ENCODE results near the gene HECTD4. TPM values are rescaled to one million over a fixed set of nuclear protein-coding genes. Genes with fewer than 3 reads are reported as not detected.
A peak's percentile ranks its signal among the peaks of the same experiment; 100 is the strongest.

The HECTD4 gene
- total RNA-seq, 1 donor from 2014 or later = 49.4 TPM

GRCh38 chr12:112308652-112309051 is 73.6 kb downstream of the HECTD4 start:
- H3K36me3 Mint-ChIP-seq (ENCODE audit: low read depth) = peaks cover 10% of the 10 kb centered on the region
- no peak for TF ChIP-seq CTCF (conservative IDR thresholded peaks at IDR 0.05)
- peaks cover 6% of the 10 kb centered on the region for H3K4me1 Mint-ChIP-seq
- no peaks in the 10 kb centered on the region for H3K9me3 Mint-ChIP-seq
- DNase-seq (ENCODE audit: low read depth, low spot score) = no peak
- no peaks in the 10 kb centered on the region for H3K27me3 Mint-ChIP-seq (ENCODE audit: low read depth)
- no peak overlapping the region for H3K4me3 Mint-ChIP-seq
- no peak overlapping the region for H3K27ac Mint-ChIP-seq (ENCODE audit: unreplicated experiment)

- Mint-ChIP-seq H3K9me3 (no peaks in the 10 kb centered on the region), H3K27ac (ENCODE audit: unreplicated experiment) (no peak overlapping the region), H3K4me3 (no peak overlapping the region), H3K36me3 (ENCODE audit: low read depth) (peaks cover 10% of the 10 kb centered on the region), H3K27me3 (ENCODE audit: low read depth) (no peaks in the 10 kb centered on the region), H3K4me1 (peaks cover 6% of the 10 kb centered on the region)
- DNase-seq (ENCODE audit: low read depth, low spot score) = no peak
- no peak for TF ChIP-seq CTCF (conservative IDR thresholded peaks at IDR 0.05)
Measured at GRCh38 chr12:112308161-112308560, 74.1 kb downstream of the HECTD4 start.

GRCh38 chr12:112307317-112308011 is 74.8 kb downstream of the HECTD4 start:
- no peaks in the 10 kb centered on the region for H3K27me3 Mint-ChIP-seq (ENCODE audit: low read depth)
- no peaks in the 10 kb centered on the region for H3K9me3 Mint-ChIP-seq
- DNase-seq (ENCODE audit: low read depth, low spot score) = no peak
- H3K4me3 Mint-ChIP-seq = no peak overlapping the region
- TF ChIP-seq CTCF (conservative IDR thresholded peaks at IDR 0.05) = no peak
- H3K36me3 Mint-ChIP-seq (ENCODE audit: low read depth) = peaks cover 10% of the 10 kb centered on the region
- peaks cover 6% of the 10 kb centered on the region for H3K4me1 Mint-ChIP-seq
- H3K27ac Mint-ChIP-seq (ENCODE audit: unreplicated experiment) = no peak overlapping the region

GRCh38 chr12:112305951-112306350 is 76.3 kb downstream of the HECTD4 start:
- TF ChIP-seq CTCF (conservative IDR thresholded peaks at IDR 0.05) = no peak
- H3K4me3 Mint-ChIP-seq = no peak overlapping the region
- H3K27me3 Mint-ChIP-seq (ENCODE audit: low read depth) = no peaks in the 10 kb centered on the region
- peaks cover 6% of the 10 kb centered on the region for H3K4me1 Mint-ChIP-seq
- no peak for DNase-seq (ENCODE audit: low read depth, low spot score)
- H3K9me3 Mint-ChIP-seq = no peaks in the 10 kb centered on the region
- peaks cover 10% of the 10 kb centered on the region for H3K36me3 Mint-ChIP-seq (ENCODE audit: low read depth)
- no peak overlapping the region for H3K27ac Mint-ChIP-seq (ENCODE audit: unreplicated experiment)

GRCh38 chr12:112304436-112304835 is 77.8 kb downstream of the HECTD4 start:
- Mint-ChIP-seq H3K27ac (ENCODE audit: unreplicated experiment) (peak overlapping the region; percentile 57), H3K27me3 (ENCODE audit: low read depth) (no peaks in the 10 kb centered on the region), H3K9me3 (no peaks in the 10 kb centered on the region), H3K36me3 (ENCODE audit: low read depth) (peaks cover 10% of the 10 kb centered on the region), H3K4me3 (no peak overlapping the region), H3K4me1 (peaks cover 6% of the 10 kb centered on the region)
- no peak for DNase-seq (ENCODE audit: low read depth, low spot score)
- no peak for TF ChIP-seq CTCF (conservative IDR thresholded peaks at IDR 0.05)

Data from neural crest cell (in vitro differentiated cells).